Pons (tissue), 1 donor: ENCODE results near the gene CD96.
"Not testable (repeated sequence)": the region's sequence is repeated elsewhere in the genome, so short reads cannot be mapped to it uniquely, and the experiment has no call there.

Experiments used
- DNase-seq: peaks from one replicate; pipeline ENCODE4 v3.0.0-alpha.2; 2016; ENCODE audit warnings: low spot score

Gene CD96, protein sequence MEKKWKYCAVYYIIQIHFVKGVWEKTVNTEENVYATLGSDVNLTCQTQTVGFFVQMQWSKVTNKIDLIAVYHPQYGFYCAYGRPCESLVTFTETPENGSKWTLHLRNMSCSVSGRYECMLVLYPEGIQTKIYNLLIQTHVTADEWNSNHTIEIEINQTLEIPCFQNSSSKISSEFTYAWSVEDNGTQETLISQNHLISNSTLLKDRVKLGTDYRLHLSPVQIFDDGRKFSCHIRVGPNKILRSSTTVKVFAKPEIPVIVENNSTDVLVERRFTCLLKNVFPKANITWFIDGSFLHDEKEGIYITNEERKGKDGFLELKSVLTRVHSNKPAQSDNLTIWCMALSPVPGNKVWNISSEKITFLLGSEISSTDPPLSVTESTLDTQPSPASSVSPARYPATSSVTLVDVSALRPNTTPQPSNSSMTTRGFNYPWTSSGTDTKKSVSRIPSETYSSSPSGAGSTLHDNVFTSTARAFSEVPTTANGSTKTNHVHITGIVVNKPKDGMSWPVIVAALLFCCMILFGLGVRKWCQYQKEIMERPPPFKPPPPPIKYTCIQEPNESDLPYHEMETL

DNA sequence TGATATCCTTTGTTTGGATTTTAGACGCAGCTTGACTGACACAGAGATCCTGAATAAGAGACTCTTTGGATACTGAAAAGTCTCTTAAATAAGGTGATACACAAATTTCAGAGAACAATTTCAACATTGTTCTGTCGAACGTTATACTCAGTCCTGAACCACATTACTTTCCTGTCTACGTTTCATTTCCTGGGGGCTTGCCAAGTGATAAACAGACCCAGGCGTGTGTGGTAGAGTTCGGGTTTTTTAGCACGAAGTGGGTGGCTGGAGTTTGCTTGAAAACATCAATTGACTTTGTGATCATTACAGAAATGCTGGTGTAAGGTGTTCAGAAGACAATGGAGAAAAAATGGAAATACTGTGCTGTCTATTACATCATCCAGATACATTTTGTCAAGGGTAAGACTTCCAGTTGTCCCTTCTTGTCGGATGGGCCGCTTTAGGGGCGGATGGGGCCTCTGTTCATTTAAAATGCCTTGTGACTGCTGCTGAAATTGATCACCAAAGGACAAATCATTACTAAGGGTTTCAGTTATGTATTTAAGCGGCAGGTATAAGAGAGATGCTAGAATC lies at the start of gene CD96:
Gene CD96, plus strand, starts transcription at position 287 of the 573 bp plus-strand sequence. Its CDS starts 52 bp downstream, at position 339.
- DNase-seq: no peak

DNA sequence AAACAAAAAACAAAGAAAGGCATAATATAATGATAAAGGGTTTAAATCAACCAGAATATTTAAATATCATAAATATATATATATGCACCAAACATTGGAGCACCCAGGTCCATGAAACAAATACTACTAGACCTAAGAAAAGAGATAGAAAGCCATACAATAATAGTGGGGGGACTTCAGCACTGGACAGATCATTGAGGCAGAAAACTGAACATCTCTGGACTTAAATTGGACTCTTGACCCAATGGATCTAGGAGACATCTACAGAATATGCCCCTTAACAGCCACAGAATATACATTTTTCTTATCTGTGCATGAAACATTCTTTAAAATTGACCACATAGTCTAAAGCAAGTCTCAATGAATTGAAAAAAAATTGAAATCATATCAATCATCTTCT lies 48.7 kb upstream of the CD96 start:
- DNase-seq: no peak

DNA sequence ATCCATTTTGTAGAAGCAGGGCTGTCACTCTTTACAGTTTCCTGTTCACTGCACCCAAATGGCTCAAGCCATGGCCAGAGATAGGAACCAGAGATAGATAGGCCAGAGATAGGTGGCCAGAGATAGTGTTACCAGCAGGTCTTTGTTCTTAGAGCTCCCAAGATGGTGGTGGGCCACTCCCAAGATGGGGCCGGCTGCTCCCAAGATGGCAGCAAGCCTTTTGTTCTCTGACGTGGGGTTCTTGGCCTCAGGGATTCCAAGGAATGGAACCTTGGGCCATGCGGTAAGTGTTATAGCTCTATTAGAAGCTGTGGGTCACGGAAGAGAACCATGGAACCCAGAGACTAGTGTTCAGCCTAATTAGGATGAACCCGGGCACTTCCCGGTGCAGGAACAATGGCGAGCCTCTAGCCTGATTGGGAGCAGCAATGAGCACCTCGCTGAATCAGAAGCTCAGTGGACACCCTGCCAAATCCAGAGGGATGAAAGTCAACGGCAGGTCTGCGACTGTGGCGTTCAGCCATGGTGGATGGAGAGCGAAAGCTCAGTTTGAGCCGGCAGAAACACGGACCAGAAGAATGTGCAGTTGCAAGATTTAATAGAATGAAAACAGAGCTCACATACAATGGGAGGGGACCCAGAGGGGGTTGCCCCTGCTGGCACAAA lies 45.0 kb upstream of the CD96 start:
- no peak for DNase-seq

DNA sequence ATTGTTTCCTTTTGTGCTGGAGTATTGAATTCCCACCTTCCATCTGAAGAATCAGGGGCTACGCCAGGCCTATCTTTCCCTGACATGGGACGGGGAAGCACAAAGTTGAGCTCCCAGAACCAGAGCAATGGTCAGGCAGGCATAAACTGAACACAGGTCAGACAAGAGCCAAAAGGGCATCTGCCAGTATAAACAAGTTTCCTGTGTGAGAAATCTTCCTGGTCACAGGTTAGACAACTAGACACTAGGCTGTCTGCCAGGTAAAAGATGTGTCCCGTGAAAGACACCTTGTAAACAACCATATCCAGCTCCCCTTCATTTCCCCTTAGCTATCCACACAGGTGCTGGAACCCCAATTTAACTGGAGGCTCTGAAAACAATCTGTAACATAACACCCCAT lies 44.0 kb upstream of the CD96 start:
- DNase-seq: no peak

DNA sequence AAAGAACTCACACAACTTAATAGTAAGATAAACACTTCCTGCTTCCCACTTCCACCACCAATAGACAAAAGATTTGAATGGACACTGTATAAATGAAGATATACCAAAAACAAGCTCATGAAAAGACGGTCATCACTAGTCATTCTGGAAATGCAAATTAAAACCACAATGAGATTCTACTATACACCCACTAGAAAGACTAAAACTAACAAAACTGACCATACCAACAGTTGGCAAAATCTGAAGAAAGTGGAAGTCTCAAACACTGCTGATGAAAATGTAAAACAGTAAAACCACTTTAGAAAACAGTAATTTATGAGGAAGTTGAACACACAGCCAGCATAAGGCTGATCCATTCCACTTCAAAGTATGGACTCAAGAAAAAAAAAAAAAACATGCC lies 35.6 kb upstream of the CD96 start:
- DNase-seq: no peak

DNA sequence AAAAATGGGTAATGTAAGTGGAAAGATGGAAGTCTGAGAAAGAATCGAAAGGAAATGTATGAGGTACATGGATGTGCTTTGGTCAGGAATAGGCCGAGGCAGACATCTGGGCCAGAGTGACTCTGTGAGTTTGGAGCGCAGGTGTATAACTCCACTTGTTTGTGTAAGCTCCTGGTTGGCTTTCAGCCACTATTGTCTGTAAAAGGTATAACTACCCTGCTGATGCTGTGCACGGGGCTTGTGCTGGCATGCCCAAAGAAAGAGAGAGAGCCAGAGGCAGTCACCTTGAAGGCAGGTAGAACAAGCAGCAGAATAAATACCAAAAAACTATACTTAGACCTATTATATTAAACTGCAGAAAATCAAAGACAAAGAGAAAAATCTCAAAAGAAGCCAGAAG lies 32.7 kb upstream of the CD96 start:
- DNase-seq: no peak

DNA sequence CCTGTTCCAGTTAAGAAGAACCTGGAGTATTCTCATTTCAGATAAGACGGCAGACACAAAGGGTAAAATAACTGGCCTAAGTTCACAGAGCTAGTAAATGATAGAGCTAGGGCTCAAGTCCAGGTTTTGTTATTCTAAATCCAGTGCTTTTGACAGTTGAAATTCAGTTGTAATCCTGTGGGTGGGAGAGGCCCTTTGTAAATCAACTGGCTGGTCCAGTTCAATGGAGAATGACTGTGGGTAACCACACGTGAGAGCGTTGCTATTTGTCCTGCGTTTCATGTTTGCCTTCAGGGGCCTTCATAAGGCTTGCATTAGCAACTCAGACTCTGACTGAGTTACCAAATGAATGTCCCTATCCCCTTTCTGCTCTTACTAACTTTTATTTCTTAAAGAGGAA lies 24.2 kb upstream of the CD96 start:
- DNase-seq: no peak

DNA sequence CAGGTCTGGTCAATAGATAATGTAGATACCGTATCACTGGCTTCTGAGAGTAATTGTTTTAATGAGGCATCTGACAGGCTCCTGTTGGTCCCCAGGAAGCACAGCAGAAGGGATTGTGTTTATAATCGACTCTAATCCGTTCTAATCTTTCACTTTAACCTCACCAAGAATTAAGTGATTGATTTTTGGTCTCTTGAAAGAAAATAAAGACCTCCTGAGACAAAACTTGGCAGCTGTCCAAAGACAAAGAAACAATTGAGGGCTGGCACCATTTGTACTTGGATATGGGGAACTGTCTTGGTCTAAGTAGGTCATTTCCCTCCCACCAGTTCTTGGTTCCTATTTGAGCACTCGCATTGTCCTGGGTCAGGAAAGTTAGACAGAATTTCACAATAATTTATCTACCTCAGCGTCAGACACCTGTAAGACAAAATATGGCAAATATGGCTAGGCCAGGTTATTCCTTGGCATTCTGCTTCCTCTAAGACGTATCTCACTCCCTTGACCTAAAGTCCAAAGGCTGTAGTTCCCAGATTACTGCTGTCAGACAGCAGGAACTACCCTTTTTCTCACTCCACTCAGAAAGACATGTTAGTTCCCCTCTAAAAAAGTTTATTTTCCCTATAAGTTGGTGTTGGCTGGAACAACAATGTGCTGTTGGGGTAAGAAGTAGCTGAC lies 22.7 kb upstream of the CD96 start:
- no peak for DNase-seq

DNA sequence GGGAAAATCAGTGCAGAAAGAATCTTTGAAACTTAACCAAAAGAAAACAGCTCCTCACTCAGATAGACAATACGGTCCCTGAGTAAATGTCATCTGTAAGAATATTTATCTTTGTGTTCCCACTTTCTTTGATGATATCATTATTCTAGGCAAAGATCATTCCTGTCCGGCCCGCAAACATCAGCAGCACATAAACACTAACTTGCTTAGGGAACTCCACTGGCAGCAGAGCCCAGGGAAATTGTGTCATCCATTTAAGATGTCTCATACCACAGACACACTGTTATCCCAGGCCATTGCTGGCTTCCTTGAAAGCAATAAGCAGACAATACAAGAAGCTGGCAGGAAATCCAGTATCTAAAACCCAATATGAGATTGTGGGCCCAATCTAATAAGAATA lies 20.1 kb upstream of the CD96 start:
- DNase-seq: no peak

DNA sequence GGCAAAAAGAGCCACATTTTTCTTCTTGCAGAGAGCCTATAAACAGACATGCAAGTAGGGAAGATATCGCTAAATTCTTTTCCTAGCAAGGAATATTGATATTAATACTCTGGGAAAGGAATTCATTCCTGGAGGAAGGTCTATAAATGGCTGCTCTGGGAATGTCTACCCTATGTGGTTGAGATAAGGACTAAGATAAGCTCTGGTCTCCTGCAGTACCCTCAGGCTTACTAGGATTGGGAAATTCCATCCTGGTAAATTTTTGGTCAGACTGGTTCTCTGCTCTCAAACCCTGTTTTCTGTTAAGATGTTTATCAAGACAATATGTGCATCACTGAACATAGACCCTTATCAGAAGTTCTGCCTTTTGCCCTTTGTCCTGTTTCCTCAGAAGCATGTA lies 17.5 kb upstream of the CD96 start:
- DNase-seq: not testable (repeated sequence)

DNA sequence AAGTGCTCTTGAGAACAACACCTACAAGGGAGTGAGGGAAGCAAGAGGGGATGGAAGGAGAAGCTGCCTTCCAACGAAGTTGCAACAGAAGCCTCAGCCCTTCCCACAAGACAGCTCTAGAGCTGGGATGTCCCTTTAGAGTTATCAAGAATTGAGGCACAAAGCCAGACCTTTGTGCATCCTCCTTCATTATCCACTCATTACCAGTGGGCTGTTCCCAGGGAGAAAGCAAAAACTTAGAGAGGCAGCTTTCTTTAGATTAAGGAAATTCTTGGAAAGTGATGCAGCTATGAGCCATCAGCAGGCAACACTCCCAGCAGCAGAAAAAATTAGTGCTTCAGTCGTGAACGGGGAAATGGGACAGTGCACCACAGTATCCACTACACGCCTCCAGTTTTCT lies 10.6 kb upstream of the CD96 start:
- no peak for DNase-seq

DNA sequence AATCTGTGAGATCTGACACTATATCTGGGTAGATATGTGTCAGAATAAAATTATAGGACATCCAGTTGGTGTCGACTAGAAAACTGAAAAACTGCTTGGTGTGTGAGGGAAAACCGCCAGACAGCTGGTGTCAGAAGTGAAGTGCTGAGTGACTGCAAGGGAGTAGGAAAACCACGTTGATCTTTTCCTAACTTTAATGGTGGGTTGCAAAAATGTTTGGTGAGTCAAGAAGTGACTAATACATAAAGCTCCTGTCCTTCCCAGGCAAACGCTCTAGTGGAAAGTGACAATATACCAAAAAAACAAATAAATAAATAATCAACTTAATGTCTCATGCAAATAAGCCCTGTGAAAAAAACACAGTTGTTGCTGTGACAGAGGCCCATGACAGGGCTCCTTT lies 7.3 kb upstream of the CD96 start:
- no peak for DNase-seq

DNA sequence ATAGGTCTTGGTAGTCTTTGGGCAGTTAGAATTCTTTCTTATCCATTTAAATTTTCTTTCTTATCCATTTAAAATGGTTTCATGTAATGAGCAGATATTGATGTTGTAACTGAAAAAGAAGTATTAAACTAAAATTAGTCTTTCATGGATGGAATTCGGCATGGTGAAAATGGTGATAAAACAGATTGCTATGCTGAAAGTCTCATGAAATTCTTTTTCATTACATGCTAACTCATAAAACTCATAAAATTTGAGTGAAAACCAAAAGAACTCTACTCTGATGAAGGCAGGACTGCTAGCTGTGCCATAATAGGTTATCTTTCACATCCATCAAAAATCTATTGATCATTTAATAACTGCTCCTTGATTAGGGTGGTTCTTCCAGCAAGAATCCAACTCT lies 3.9 kb upstream of the CD96 start:
- no peak for DNase-seq

DNA sequence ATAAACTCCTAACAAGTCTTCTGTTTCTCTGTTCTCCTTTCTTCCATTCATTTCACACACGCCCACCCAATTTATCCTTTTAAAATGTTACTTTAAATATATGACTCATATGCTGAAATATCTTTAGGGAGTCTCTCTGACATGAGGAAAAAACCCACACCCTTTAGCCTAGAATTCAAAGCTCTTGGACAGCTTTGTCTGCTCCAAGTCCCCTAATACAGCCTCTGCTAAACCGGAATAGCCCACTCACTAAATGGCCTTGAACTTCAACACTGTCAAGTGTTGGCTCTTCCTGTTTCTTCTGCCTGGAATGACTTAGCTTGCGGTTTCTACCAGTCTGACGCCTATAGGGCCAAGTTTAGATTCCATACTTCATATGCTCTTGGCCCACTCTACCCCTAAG lies 3.3 kb upstream of the CD96 start:
- DNase-seq: no peak

DNA sequence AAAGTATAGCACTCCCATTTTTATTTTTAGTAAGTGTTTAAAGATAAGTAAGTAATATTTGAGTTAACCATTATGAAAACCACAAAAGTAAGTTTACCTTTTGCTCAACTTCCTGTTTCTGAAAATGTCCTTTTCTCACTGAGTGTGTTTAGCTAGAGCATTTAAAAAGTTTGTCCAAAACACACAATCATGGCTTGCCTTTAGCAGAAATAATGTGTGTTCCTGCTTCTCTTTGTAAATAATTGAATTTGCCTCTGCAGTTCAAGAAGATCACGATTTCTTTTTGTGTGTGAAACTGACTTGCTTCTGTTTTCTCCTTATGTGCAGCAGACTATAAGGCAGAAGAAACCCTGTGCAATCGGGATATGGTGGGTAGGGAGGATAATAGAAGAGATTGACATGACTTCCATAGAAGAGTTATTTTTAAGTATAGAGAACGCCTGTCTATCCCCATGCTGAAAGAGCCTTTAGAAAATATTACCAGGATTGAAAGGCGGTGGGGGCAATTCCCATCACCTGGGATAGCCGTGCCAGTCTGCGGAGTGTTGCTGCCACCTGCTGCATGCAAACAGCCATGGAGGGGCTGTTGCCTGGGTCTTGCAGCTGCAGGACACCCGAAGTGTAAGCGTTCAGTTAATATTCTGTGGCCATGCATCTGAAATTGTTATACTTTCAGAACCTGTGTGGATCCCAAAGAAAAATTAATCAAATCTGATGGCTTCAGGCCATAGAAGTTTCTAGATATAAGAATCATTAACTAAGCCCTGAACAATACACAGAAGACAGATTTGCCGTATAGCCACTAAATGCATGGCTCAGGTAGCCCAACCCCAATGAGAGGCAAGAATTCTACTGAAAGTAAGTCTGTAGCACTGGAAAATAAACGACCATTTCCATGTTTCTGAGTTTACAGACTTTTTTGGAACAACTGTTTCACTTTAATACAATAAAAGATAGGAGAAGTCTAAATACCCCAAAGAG lies 2.4 kb upstream of the CD96 start:
- DNase-seq: peak; percentile 37

DNA sequence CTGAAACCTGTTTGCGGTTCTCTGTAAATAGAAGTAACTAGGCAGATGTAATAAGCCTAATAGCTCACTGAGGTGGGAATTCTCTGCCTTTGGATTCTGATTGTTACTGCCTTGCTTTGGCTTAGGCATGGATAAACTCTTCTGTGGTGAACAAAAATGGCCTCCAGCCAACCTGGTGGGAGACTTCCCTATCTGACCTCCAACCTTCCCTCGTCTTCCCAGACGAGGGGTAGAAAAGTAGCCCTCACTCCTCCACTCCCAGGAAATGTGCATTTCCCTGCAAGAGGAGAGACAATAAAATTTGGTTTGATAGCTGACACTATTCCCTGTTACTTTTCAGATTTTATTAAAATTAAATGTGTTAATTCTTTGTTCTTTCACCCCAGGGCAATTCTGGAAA lies 606 bp upstream of the CD96 start:
- DNase-seq: no peak

DNA sequence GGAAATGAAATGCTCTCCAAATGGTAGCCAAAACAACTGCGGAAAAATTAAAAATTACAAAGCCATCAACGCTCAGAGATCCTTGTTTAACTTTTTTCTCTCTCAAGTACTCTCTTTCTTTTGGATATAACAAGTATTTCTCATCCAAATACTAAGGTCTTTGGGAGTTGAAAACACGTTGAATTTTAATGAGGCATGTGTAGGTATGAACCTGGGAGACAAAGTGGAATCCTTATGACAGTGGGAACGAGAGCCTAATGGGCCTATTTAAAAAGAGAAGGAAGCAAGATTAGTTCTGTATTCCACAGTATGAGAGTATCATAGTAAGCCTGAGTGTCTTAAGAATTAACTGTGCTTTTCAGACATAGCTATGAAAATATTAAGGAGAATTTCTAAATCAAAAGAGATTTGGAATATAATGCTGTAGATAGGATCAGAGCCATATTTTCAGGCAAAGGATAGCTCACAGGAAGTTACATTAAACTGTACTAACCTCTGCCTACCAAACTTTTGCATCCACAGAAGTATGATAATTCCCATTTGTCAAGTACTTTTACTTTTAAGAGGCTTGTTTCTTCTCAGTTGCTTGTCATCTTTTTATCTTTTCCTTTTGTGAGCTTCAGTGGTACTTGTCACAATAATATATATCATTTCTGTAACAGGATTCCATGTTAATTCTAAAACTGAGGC lies 759 bp downstream of the CD96 start:
- DNase-seq: no peak

DNA sequence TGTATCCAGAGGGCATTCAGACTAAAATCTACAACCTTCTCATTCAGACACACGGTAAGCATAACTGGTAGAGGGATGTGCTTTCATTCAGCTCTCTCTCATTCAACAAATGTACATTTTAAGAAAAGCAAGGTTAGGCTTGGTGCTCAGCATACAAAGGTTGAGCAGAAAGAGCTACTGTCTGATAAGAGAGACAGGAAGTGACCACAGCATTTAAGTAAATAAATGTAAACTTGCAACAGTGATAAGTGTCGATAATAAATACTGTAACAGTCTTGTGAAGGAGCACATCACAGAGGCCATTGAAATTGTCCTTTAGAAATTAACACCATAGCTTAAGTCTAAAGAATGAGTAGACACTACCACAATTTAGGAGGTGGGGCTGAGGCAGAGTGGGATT lies 3.4 kb downstream of the CD96 start:
- no peak for DNase-seq

DNA sequence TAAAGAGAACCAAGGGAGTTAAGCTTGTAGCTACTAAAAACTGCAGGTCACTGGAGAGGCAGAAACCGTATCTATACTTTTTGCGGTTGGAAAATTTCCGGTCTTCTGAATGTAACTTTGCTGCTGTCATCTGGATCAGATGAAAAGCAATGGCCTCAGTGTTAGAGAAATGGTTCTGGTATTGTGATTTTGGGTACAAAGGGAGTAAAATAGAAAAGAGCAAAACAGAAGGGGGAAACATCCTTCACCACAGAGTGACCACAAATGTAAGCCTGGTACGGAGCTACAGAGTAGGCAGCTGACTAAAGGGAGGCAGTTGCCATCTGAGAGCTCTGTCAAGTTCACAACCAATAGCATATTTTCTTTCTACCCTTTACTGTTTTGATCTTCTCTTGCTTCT lies 5.6 kb downstream of the CD96 start:
- DNase-seq: no peak

DNA sequence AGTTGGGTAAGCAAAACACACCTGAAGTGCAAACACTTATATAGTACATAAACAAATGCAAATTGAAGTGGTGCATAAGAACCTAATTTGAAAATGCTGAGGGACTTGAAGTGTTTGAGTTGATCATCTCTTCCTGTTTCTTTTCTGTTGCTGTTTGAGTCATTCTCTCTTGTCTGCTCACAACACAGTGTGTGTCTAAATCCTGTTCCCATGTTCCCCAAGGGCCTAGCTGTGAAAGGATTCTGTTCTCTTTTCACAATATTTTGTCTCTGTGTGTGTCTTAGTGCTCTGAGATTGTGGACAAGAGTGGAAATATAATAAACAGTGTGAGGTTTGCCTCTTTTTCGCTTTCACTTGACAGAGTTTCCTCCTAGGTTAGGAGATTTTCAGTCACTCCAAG lies 6.1 kb downstream of the CD96 start:
- DNase-seq: peak; percentile 19

DNA sequence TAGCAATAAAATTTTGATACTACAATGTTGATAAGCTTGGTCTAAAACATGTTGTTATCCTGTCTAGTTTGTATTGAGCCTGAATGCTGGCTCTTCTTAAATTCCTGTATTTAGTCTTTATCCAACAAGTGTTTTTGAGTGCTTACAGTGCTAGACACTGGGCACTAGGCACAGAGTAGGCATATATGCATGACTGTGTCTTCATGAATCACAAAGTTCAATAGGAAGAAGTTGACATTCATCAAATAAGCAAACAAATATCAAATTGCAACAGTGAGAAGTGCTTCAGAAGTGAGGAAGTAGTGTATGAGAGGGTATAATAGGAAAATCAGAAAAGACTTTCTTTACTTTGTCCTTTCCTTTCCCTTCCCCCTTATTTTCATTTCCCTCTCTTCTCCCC lies 6.8 kb downstream of the CD96 start:
- DNase-seq: no peak
